ENCODE data around the gene MYL11. TPM values are rescaled to one million over a fixed set of nuclear protein-coding genes. Genes with fewer than 3 reads are reported as not detected.
"Not testable (repeated sequence)": the region's sequence is repeated elsewhere in the genome, so short reads cannot be mapped to it uniquely, and the experiment has no call there.

Gene MYL11
- polyA plus RNA-seq, 1 of the 3 experiments (the other 2 are of a cell fraction) = 0.23 TPM

GRCh38 chr16:30395992-30396585 lies 21.5 kb downstream of the MYL11 start:
- H3K4me2 ChIP-seq = peak overlapping the region; percentile 82
- ChIA-PET POLR2A (interaction anchor here (0.5 to 4.0 kb wide), 7 partner anchors 9 to 41 kb away, joined by 4 to 33 read pairs (median 12); partner anchors contain the start of genes CD2BP2, SEPTIN1 and ZNF771), CTCF (interaction anchor here (1.0 to 2.7 kb wide), 11 partner anchors 8 to 233 kb away, joined by 3 to 30 read pairs (median 4); partner anchors contain the start of genes DCTPP1, TBC1D10B and ZNF771)
- peaks cover 10 to 18% of the 10 kb centered on the region in 2 experiments; a peak in 2 of 4 replicates for H3K4me1 ChIP-seq (ENCODE audit: control insufficient read depth in 1 of 2, insufficient read depth in 2 of 2, low read depth in 1 of 2, low read length in 1 of 2)
- no peaks in the 10 kb centered on the region for H4K20me1 ChIP-seq (ENCODE audit: insufficient read depth)
- DNase-seq = peak; percentile 68
- peak overlapping the region; percentile 51; the same call in 1 of the 2 replicates for H2AFZ ChIP-seq (ENCODE audit: low read depth)
- H3K9me3 ChIP-seq = no peaks in the 10 kb centered on the region
- peak overlapping the region; percentile 63; the same call in 1 of the 2 replicates for H3K9ac ChIP-seq
- TF ChIP-seq MAX (IDR thresholded peaks at IDR 0.05; ENCODE audit: low read depth) (no peak), EZH2phosphoT487 (IDR thresholded peaks at IDR 0.05; ENCODE audit: borderline replicate concordance, low read depth) (no peak), GATA2 (CRISPR knock-in tag; IDR thresholded peaks at IDR 0.05) (peak; percentile 55), FOXM1 (IDR thresholded peaks at IDR 0.05; ENCODE audit: low read depth) (no peak), GABPA (IDR thresholded peaks at IDR 0.05; ENCODE audit: low read depth) (no peak), MEF2A (IDR thresholded peaks at IDR 0.05; ENCODE audit: borderline replicate concordance, low read depth) (no peak)
- peaks cover 40% of the 10 kb centered on the region for H3F3A ChIP-seq (replicated peaks; ENCODE audit: insufficient read depth)
- peaks cover 5 to 18% of the 10 kb centered on the region in 2 experiments for H3K36me3 ChIP-seq (replicated peaks in 1 of 2; ENCODE audit: control insufficient read depth in 1 of 2, insufficient read depth in 2 of 2, low read length in 1 of 2)
- H3K9me2 ChIP-seq = no peaks in the 10 kb centered on the region
- 13% methylated on average over 13 of the region's 13 CpGs for WGBS (ENCODE audit: low lambda C conversion rate)
- peak overlapping the region; percentile 88 to 94 for H3K4me3 ChIP-seq (ENCODE audit: low read depth in 2 of 2, low read length in 1 of 2)
- H3K79me2 ChIP-seq (ENCODE audit: insufficient read depth) = peaks cover 28% of the 10 kb centered on the region
- H3K27ac ChIP-seq (ENCODE audit: low read depth in 2 of 2, low read length in 1 of 2) = peak overlapping the region; percentile 44 to 96; a peak in 3 of 4 replicates
- H3K27me3 ChIP-seq (ENCODE audit: insufficient read depth) = no peaks in the 10 kb centered on the region

DNA sequence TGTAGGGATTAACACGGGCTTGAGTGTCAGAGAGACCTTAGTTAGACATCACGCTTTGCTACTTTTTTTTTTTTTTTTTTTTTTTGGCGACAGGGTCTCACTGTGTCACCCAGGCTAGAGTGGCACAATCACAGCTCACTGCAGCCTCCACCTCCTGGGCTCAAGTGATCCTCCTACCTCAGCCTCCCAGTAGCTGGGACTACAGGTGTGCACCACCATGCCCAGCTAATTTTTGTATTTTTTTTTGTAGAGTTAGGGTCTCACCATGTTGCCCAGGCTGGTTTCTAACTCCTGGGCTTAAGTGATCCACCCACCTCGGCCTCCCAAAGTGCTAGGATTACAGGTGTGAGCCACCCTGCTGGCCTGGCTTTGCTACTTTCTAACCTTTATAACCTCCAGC lies 22.0 kb downstream of the MYL11 start:
- DNase-seq; H2AFZ ChIP-seq (ENCODE audit: low read depth); H3K27me3 ChIP-seq (ENCODE audit: insufficient read depth); H3K9me3 ChIP-seq; H3K9me2 ChIP-seq; H3K9ac ChIP-seq; H4K20me1 ChIP-seq (ENCODE audit: insufficient read depth): not testable (repeated sequence)
- ChIA-PET POLR2A (interaction anchor here (2.0 to 4.0 kb wide), 3 partner anchors 11 to 14 kb away, joined by 12 to 33 read pairs (median 17); partner anchors contain the start of genes SEPTIN1 and ZNF771), CTCF (interaction anchor here (1.0 to 2.7 kb wide), 5 partner anchors 12 to 31 kb away, joined by 3 to 30 read pairs (median 11); partner anchors contain the start of gene ZNF771)
- Histone ChIP-seq H3K27ac (ENCODE audit: low read depth in 2 of 2, low read length in 1 of 2) (0 out of 4 replicates have a peak overlapping the region, but pooled peaks of 1 of the 2 experiments have one; percentile 44), H3K79me2 (ENCODE audit: insufficient read depth) (peaks cover 28% of the 10 kb centered on the region), H3K36me3 (replicated peaks in 1 of 2; ENCODE audit: control insufficient read depth in 1 of 2, insufficient read depth in 2 of 2, low read length in 1 of 2) (peaks cover 5 to 18% of the 10 kb centered on the region in 2 experiments), H3K4me3 (ENCODE audit: low read depth in 2 of 2, low read length in 1 of 2) (peak overlapping the region; percentile 88 to 94; a peak in 2 of 4 replicates), H3F3A (replicated peaks; ENCODE audit: insufficient read depth) (peaks cover 45% of the 10 kb centered on the region), H3K4me2 (peak overlapping the region; percentile 82), H3K4me1 (ENCODE audit: control insufficient read depth in 1 of 2, insufficient read depth in 2 of 2, low read depth in 1 of 2, low read length in 1 of 2) (peaks cover 10 to 18% of the 10 kb centered on the region in 2 experiments; a peak in 2 of 4 replicates)
- WGBS (ENCODE audit: low lambda C conversion rate) = 52% methylated on average over 4 of the region's 4 CpGs

DNA sequence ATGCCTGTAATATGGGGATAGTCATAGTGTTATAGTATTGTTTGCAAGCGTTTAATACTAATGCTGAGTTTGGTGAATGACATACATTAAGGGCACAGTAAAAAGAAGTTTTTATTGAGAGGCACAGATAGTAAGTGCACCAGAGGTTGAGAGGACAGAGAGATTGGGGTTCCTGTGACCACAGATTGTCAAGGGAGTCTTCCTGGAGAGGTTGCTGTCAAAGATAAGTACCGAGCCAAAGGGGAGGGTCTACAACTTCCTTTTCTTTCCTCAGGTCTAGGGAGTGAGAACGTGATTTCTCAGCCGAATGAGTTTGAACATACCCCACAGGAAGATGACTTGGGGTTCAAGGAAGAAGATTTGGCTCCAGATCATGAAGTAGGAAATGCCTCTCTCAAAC lies 22.5 kb downstream of the MYL11 start:
- peaks cover 10 to 18% of the 10 kb centered on the region in 2 experiments; a peak in 2 of 4 replicates for H3K4me1 ChIP-seq (ENCODE audit: control insufficient read depth in 1 of 2, insufficient read depth in 2 of 2, low read depth in 1 of 2, low read length in 1 of 2)
- peaks cover 47% of the 10 kb centered on the region for H3F3A ChIP-seq (replicated peaks; ENCODE audit: insufficient read depth)
- H3K9me3 ChIP-seq = no peaks in the 10 kb centered on the region
- no peak overlapping the region for H2AFZ ChIP-seq (ENCODE audit: low read depth)
- peaks cover 5 to 18% of the 10 kb centered on the region in 2 experiments for H3K36me3 ChIP-seq (replicated peaks in 1 of 2; ENCODE audit: control insufficient read depth in 1 of 2, insufficient read depth in 2 of 2, low read length in 1 of 2)
- H3K4me2 ChIP-seq = 0 out of 2 replicates have a peak overlapping the region, but pooled peaks have one; percentile 82
- ChIA-PET CTCF (interaction anchor here (0.6 to 1.8 kb wide), 3 partner anchors 28 to 345 kb away, joined by 3 to 4 read pairs (median 3); partner anchors contain the start of gene DCTPP1), POLR2A (no interaction called here)
- no peaks in the 10 kb centered on the region for H3K9me2 ChIP-seq
- DNase-seq = no peak
- WGBS (ENCODE audit: low lambda C conversion rate) = 93% methylated on average over 4 of the region's 4 CpGs
- H3K79me2 ChIP-seq (ENCODE audit: insufficient read depth) = peaks cover 28% of the 10 kb centered on the region
- H3K27ac ChIP-seq (ENCODE audit: low read depth in 2 of 2, low read length in 1 of 2) = no peak overlapping the region
- H3K4me3 ChIP-seq (ENCODE audit: low read depth in 2 of 2, low read length in 1 of 2) = no peak overlapping the region
- no peaks in the 10 kb centered on the region for H3K27me3 ChIP-seq (ENCODE audit: insufficient read depth)
- H4K20me1 ChIP-seq (ENCODE audit: insufficient read depth) = no peaks in the 10 kb centered on the region
- no peak overlapping the region for H3K9ac ChIP-seq
- no peak for TF ChIP-seq GABPA (IDR thresholded peaks at IDR 0.05; ENCODE audit: low read depth)
- no peak for TF ChIP-seq MXI1 (IDR thresholded peaks at IDR 0.05; ENCODE audit: low read depth, low read length)
- no peak for TF ChIP-seq RAD21 (IDR thresholded peaks at IDR 0.05; ENCODE audit: low read length)
- TF ChIP-seq, protein P1, sequence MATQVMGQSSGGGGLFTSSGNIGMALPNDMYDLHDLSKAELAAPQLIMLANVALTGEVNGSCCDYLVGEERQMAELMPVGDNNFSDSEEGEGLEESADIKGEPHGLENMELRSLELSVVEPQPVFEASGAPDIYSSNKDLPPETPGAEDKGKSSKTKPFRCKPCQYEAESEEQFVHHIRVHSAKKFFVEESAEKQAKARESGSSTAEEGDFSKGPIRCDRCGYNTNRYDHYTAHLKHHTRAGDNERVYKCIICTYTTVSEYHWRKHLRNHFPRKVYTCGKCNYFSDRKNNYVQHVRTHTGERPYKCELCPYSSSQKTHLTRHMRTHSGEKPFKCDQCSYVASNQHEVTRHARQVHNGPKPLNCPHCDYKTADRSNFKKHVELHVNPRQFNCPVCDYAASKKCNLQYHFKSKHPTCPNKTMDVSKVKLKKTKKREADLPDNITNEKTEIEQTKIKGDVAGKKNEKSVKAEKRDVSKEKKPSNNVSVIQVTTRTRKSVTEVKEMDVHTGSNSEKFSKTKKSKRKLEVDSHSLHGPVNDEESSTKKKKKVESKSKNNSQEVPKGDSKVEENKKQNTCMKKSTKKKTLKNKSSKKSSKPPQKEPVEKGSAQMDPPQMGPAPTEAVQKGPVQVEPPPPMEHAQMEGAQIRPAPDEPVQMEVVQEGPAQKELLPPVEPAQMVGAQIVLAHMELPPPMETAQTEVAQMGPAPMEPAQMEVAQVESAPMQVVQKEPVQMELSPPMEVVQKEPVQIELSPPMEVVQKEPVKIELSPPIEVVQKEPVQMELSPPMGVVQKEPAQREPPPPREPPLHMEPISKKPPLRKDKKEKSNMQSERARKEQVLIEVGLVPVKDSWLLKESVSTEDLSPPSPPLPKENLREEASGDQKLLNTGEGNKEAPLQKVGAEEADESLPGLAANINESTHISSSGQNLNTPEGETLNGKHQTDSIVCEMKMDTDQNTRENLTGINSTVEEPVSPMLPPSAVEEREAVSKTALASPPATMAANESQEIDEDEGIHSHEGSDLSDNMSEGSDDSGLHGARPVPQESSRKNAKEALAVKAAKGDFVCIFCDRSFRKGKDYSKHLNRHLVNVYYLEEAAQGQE (IDR thresholded peaks at IDR 0.05; ENCODE audit: low read depth, low read length) = no peak
- TF ChIP-seq EP300 (IDR thresholded peaks at IDR 0.05; ENCODE audit: borderline replicate concordance in 1 of 2, low read depth in 1 of 2, low read length in 1 of 2) = no peak
- no peak for TF ChIP-seq USF1 (IDR thresholded peaks at IDR 0.05; ENCODE audit: borderline replicate concordance, low read depth)
- no peak for TF ChIP-seq TEAD4 (IDR thresholded peaks at IDR 0.05; ENCODE audit: borderline replicate concordance, insufficient read depth)
- TF ChIP-seq ELF1 (IDR thresholded peaks at IDR 0.05) = no peak
- TF ChIP-seq TCF12 (IDR thresholded peaks at IDR 0.05) = no peak
- TF ChIP-seq YY1 (IDR thresholded peaks at IDR 0.05; ENCODE audit: low read depth) = no peak
- TF ChIP-seq CHD2 (IDR thresholded peaks at IDR 0.05; ENCODE audit: low read length, partially characterized antibody) = no peak
- no peak for TF ChIP-seq POLR2AphosphoS5 (IDR thresholded peaks at IDR 0.05; ENCODE audit: low read depth, low read length)

Measured in SK-N-SH (cell line).